ENCODE measurements around the gene CD248.

The CD248 gene

GRCh38 chr11:66341502-66342126, 24.8 kb upstream of the CD248 start:
- DNase-seq (ENCODE audit: low read depth in 1 of 2, low spot score in 1 of 2) = no peak

- DNase-seq (ENCODE audit: low read depth in 1 of 2, low spot score in 1 of 2) = no peak
These were observed 24.0 kb upstream of the CD248 start for GRCh38 chr11:66340596-66341501.

GRCh38 chr11:66339686-66340483, 23.0 kb upstream of the CD248 start:
- no peak for DNase-seq (ENCODE audit: low read depth in 1 of 2, low spot score in 1 of 2)

GRCh38 chr11:66339162-66339675, 22.4 kb upstream of the CD248 start:
- no peak for DNase-seq (ENCODE audit: low read depth in 1 of 2, low spot score in 1 of 2)

GRCh38 chr11:66338276-66339161, 21.7 kb upstream of the CD248 start:
- DNase-seq (ENCODE audit: low read depth in 1 of 2, low spot score in 1 of 2) = no peak

GRCh38 chr11:66337103-66337899, 20.5 kb upstream of the CD248 start:
- DNase-seq (ENCODE audit: low read depth in 1 of 2, low spot score in 1 of 2) = no peak

GRCh38 chr11:66336234-66337102, 19.6 kb upstream of the CD248 start, which contains the start of gene RIN1:
RIN1 (minus strand) TSS chr11:66336434; CDS start chr11:66336402, 32 bp downstream.
- DNase-seq (ENCODE audit: low read depth in 1 of 2, low spot score in 1 of 2) = no peak

- DNase-seq (ENCODE audit: low read depth in 1 of 2, low spot score in 1 of 2) = no peak
These were observed 18.8 kb upstream of the CD248 start for GRCh38 chr11:66335531-66336233.

- no peak for DNase-seq (ENCODE audit: low read depth in 1 of 2, low spot score in 1 of 2)
These were observed 18.0 kb upstream of the CD248 start for GRCh38 chr11:66334605-66335442.

- no peak for DNase-seq (ENCODE audit: low read depth in 1 of 2, low spot score in 1 of 2)
These were observed 17.2 kb upstream of the CD248 start for GRCh38 chr11:66333896-66334604.

- no peak for DNase-seq (ENCODE audit: low read depth in 1 of 2, low spot score in 1 of 2)
These were observed 16.5 kb upstream of the CD248 start for GRCh38 chr11:66333220-66333877.

- no peak for DNase-seq (ENCODE audit: low read depth in 1 of 2, low spot score in 1 of 2)
These were observed 15.8 kb upstream of the CD248 start for GRCh38 chr11:66332371-66333219.

GRCh38 chr11:66331542-66332370, 14.9 kb upstream of the CD248 start:
- no peak for DNase-seq (ENCODE audit: low read depth in 1 of 2, low spot score in 1 of 2)

- DNase-seq (ENCODE audit: low read depth in 1 of 2, low spot score in 1 of 2) = no peak
These were observed 14.1 kb upstream of the CD248 start for GRCh38 chr11:66330931-66331330.

Data from activated T-helper 1 cell treated with anti-CD3 and anti-CD28 coated beads, Interleukin-2, amount 50 U/mL, for 16 hours (primary cell).